Embryonic facial prominence (tissue), 1 donor: ENCODE results near the gene TRIM29.

Experiments
- DNase-seq: peaks from one replicate; pipeline ENCODE4 v3.0.0-alpha.2; 2016; ENCODE audit errors: extremely low spot score

The TRIM29 gene

DNA sequence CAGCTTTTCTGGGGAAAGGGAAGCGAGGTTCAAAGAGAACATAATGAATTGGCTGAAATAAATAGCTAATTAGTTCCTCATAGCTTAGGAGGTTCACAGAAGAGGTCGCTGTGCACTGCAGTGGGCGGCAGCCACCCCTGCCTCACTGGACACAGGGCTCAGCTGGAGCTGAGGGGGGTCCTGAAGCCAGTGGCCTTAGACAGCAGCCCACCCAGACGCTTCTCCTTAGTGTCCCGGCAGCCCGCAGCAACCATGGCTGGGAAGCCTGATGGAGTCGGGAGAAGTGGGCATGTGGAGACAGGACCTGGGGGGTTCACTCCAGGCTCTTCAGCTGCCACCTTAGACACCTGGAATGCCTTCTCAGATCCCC, 75.4 kb downstream of the TRIM29 start:
- no peak for DNase-seq

DNA sequence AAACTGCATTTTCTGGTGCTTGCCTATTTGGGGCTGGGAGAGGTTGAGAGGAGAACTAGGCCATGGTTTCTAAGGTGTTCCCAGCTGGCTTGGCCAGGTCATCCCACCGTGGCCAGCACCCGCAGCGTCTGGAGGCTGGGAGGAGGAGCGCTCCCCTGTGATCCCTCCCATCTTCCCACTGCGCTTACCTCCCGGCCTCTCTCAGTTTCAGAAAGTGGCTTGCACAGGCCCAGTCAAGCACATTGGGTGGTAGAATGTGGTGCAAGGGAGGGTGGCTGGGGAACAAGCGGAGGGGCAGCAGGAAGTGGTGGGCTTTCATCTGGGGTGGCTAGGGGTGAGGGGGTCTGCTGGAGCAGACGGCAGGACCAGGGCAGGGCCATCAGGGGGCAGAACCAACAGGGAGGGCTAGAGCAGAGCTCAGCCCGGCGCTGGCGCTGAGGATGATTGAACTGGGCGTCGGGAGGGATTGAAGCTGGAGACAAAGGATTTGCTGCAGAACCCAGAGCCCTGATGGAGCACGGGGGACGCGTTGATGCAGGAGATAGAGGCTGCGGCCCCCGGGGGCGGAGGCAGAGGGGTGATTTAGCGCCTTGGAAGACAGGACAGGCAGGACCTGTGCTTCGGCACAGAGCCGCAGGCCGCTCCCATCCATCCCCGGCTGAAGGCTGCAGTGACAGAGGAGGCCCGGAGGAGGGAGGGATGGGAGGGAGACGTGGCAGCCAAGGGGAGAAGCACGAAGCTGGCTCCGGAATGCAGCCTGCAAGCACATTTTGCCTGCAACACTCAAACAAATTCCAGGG, 76.0 kb downstream of the TRIM29 start:
- DNase-seq: peak; percentile 76
